Right lobe of liver (tissue), 6 donors: ENCODE data around the gene CENPX. TPM values are rescaled to one million over a fixed set of nuclear protein-coding genes. Genes with fewer than 3 reads are reported as not detected.

Source experiments
- ATAC-seq, 4 donors: fragments of 200-7000 bp; cut with Tn5 transposase; one replicate each; pipeline ENCODE4 v1.9.1; 2020; ENCODE audit warnings: mild to moderate bottlenecking in 4 of 4, moderate library complexity in 4 of 4
- DNase-seq, 3 donors: peaks; one replicate each; pipeline ENCODE4 v3.0.0-alpha.2; 2020
- H3K27ac ChIP-seq, 3 donors: fragments of 200-600 bp; one replicate each; pipeline ENCODE4 v1.8.0; 2022
- H3K27me3 ChIP-seq, 2 donors: fragments of 200-600 bp; one replicate each; pipeline ENCODE4 v1.8.0; 2022
- H3K36me3 ChIP-seq, 4 donors: fragments of 200-600 bp; sonication (generic) in 1 of 4; one replicate each; pipeline versions ENCODE4 v1.5.1 to v1.8.0; 2017 to 2022; ENCODE audit warnings: control low read depth in 1 of 4
- H3K4me1 ChIP-seq, 4 donors: fragments of 200-600 bp; sonication (generic) in 1 of 4; one replicate each; pipeline versions ENCODE4 v1.5.1 to v1.8.0; 2017 to 2022; ENCODE audit warnings: control low read depth in 1 of 4
- H3K4me3 ChIP-seq, 3 donors: fragments of 200-600 bp; one replicate each; pipeline ENCODE4 v1.8.0; 2022
- H3K9me3 ChIP-seq, 4 donors: fragments of 200-600 bp; sonication (generic) in 1 of 4; one replicate each; pipeline versions ENCODE4 v1.5.1 to v1.8.0; 2017 to 2022; ENCODE audit warnings: control low read depth in 1 of 4
- CTCF ChIP-seq, 4 donors: fragments of 200-600 bp in 3 of 4; fragments of 450-650 bp in 1 of 4; IDR thresholded peaks; one replicate each; pipeline versions ENCODE4 v1.5.1 to v1.8.0; 2016 to 2022; ENCODE audit warnings: antibody characterized with exemption in 4 of 4, mild to moderate bottlenecking in 2 of 4
- POLR2A ChIP-seq: fragments of 450-650 bp; IDR thresholded peaks from one replicate; pipeline ENCODE4 v1.6.1; 2017; ENCODE audit warnings: antibody characterized with exemption, mild to moderate bottlenecking
- WGBS: methylation state at CpG from one replicate; pipeline ENCODE4 v1.1.6; 2018; ENCODE audit warnings: low coverage, low lambda C conversion rate; ENCODE audit not compliant: insufficient coverage; ENCODE audit errors: missing lambda C conversion rate; 5-methylcytosine and 5-hydroxymethylcytosine counted together
- intact Hi-C, 2 donors: fragments of 100-400 bp; cut with DNase I; formaldehyde crosslinking; loops; one replicate each; pipeline versions ENCODE4 v1.11.2 to v1.14.1; 2022
- total RNA-seq, 6 experiments: library from RNA; depleted of rRNA in 2 of 6; stranded (reverse); fragments of >200 nt in 2 of 6; fragmentation: NEBNext Ultra II Directional in 3 of 6; extraction: Animal tissue kit (Norgen Biotek cat#: 25700) in 3 of 6; gene quantifications; one replicate each; pipeline versions ENCODE4 v1.1.0 to v1.2.4, GENCODE V29; 2016 to 2023
- donor health status: DM: no; HTN: yes; CAD: no.
- donor health status: DM: no; HTN: no; CAD: no.
- donor health status: DM: no; HTN: no; CAD: no.
- donor health status: DM: no; HTN: yes; CAD: no.
- donor health status: DM: no; HTN: yes; CAD: no.

The CENPX gene
- total RNA-seq, 6 experiments from 2014 or later, result 27.3 to 81.1 (median 47.8) TPM

GRCh38 chr17:82035488-82035887, 12.8 kb upstream of the CENPX start:
- DNase-seq (no peak), ATAC-seq (no peak)
- peaks cover 0 to 44% (median 15%) of the 10 kb centered on the region in 4 donors for H3K4me1 ChIP-seq
- TF ChIP-seq CTCF (IDR thresholded peaks at IDR 0.05) (no peak), POLR2A (no peak)
- no peaks in the 10 kb centered on the region for H3K9me3 ChIP-seq
- WGBS, result 37% methylated on average over 7 of the region's 8 CpGs
- peaks cover 0 to 16% (median 0%) of the 10 kb centered on the region in 4 donors for H3K36me3 ChIP-seq
- peak overlapping the region in 1 of 3 donors; percentile 81 for H3K4me3 ChIP-seq
- no peaks in the 10 kb centered on the region for H3K27me3 ChIP-seq
- peak overlapping the region in 1 of 3 donors; percentile 89 for H3K27ac ChIP-seq
- intact Hi-C loops, result loop anchor here (10.0 kb wide), 2 partner anchors 49 to 59 kb away; partner anchors contain the start of gene FASN (in 1 of the 2)

- ATAC-seq (peak in 2 of 4 donors; percentile 1 to 14), DNase-seq (peak in 2 of 3 donors; percentile 87 to 89)
- H3K4me3 ChIP-seq, result no peak overlapping the region
- H3K36me3 ChIP-seq, result peaks cover 0 to 16% (median 0%) of the 10 kb centered on the region in 4 donors
- H3K4me1 ChIP-seq, result peaks cover 0 to 46% (median 18%) of the 10 kb centered on the region in 4 donors
- no peaks in the 10 kb centered on the region for H3K27me3 ChIP-seq
- intact Hi-C loops, result loop anchor here (5.0 to 10.0 kb wide), 3 partner anchors 50 to 123 kb away; partner anchors contain the start of gene FASN (in 1 of the 2)
- 24% methylated on average over 12 of the region's 23 CpGs for WGBS
- H3K9me3 ChIP-seq, result no peaks in the 10 kb centered on the region
- peak overlapping the region in 1 of 3 donors; percentile 51 for H3K27ac ChIP-seq
- TF ChIP-seq CTCF (IDR thresholded peaks at IDR 0.05) (no peak), POLR2A (no peak)
These were observed 11.8 kb upstream of the CENPX start for GRCh38 chr17:82034371-82035011.

- intact Hi-C loops, result loop anchor here (5.0 to 10.0 kb wide), 3 partner anchors 51 to 124 kb away; partner anchors contain the start of gene FASN (in 1 of the 2)
- no peaks in the 10 kb centered on the region for H3K27me3 ChIP-seq
- H3K27ac ChIP-seq, result peak overlapping the region in 1 of 3 donors; percentile 51
- ATAC-seq (no peak), DNase-seq (no peak)
- no peak overlapping the region for H3K4me3 ChIP-seq
- H3K36me3 ChIP-seq, result peaks cover 0 to 16% (median 0%) of the 10 kb centered on the region in 4 donors
- no peaks in the 10 kb centered on the region for H3K9me3 ChIP-seq
- TF ChIP-seq CTCF (IDR thresholded peaks at IDR 0.05) (no peak), POLR2A (no peak)
- H3K4me1 ChIP-seq, result peaks cover 0 to 36% (median 13%) of the 10 kb centered on the region in 4 donors
- 20% methylated on average over 1 of the region's 38 CpGs for WGBS
These were observed 10.8 kb upstream of the CENPX start for GRCh38 chr17:82033359-82034085.

GRCh38 chr17:82031885-82032627, 9.4 kb upstream of the CENPX start:
- peaks cover 0 to 16% (median 0%) of the 10 kb centered on the region in 4 donors for H3K36me3 ChIP-seq
- DNase-seq (peak in 1 of 3 donors; percentile 76), ATAC-seq (peak; percentile 6 to 47 (median 24))

More at GRCh38 chr17:82031885-82032627, 9.4 kb upstream of the CENPX start:
- Histone ChIP-seq H3K27me3 (no peaks in the 10 kb centered on the region), H3K4me1 (peaks cover 0 to 31% (median 12%) of the 10 kb centered on the region in 4 donors), H3K4me3 (peak overlapping the region in 2 of 3 donors; percentile 25 to 60), H3K9me3 (no peaks in the 10 kb centered on the region), H3K27ac (no peak overlapping the region)
- no CpG with 5 or more reads among the region's 59 CpGs for WGBS
- intact Hi-C loops, result loop anchor here (2.0 to 10.0 kb wide), 4 partner anchors 53 to 125 kb away; partner anchors contain the start of gene FASN (in 1 of the 2)
- TF ChIP-seq POLR2A (no peak), CTCF (IDR thresholded peaks at IDR 0.05) (no peak)
